Testis (tissue), 2 donors: ENCODE measurements around the gene SLC30A1.

Experiments
- CTCF ChIP-seq, 3 experiments: fragments of 450-650 bp in 2 of 3; fragments of 200-600 bp in 1 of 3; sonication (generic) in 1 of 3; IDR thresholded peaks; one replicate each; pipeline ENCODE4 v1.5.1; 2016 to 2019; ENCODE audit warnings: antibody characterized with exemption in 3 of 3, mild to moderate bottlenecking in 2 of 3, moderate library complexity in 1 of 3
- POLR2A ChIP-seq: fragments of 450-650 bp; IDR thresholded peaks from one replicate; pipeline ENCODE4 v1.6.1; 2017; ENCODE audit warnings: antibody characterized with exemption, mild to moderate bottlenecking, moderate library complexity

- no peak for TF ChIP-seq CTCF (IDR thresholded peaks at IDR 0.05)
- TF ChIP-seq POLR2A: no peak
Observed at GRCh38 chr1:211625040-211625439, 46.1 kb upstream of the SLC30A1 start.
